Astrocyte (in vitro differentiated cells and primary cell): ENCODE data around the gene IL25.
"Not testable (repeated sequence)": the region's sequence is repeated elsewhere in the genome, so short reads cannot be mapped to it uniquely, and the experiment has no call there.

Experiments
- EZH2 ChIP-seq: IDR thresholded peaks from 2 replicates; pipeline ENCODE4 v1.6.1; 2012; ENCODE audit warnings: mild to moderate bottlenecking, low read length, inconsistent platforms; ENCODE audit not compliant: insufficient read depth
- TF ChIP-seq, protein P1 (sequence below): IDR thresholded peaks from 2 replicates; pipeline ENCODE4 v1.5.1; 2011; ENCODE audit warnings: low read depth, mild to moderate bottlenecking, inconsistent platforms, low read length, moderate library complexity; ENCODE audit not compliant: insufficient read depth

GRCh38 chr14:23417269-23417668 lies 44.7 kb downstream of the IL25 start:
- TF ChIP-seq, protein P1, sequence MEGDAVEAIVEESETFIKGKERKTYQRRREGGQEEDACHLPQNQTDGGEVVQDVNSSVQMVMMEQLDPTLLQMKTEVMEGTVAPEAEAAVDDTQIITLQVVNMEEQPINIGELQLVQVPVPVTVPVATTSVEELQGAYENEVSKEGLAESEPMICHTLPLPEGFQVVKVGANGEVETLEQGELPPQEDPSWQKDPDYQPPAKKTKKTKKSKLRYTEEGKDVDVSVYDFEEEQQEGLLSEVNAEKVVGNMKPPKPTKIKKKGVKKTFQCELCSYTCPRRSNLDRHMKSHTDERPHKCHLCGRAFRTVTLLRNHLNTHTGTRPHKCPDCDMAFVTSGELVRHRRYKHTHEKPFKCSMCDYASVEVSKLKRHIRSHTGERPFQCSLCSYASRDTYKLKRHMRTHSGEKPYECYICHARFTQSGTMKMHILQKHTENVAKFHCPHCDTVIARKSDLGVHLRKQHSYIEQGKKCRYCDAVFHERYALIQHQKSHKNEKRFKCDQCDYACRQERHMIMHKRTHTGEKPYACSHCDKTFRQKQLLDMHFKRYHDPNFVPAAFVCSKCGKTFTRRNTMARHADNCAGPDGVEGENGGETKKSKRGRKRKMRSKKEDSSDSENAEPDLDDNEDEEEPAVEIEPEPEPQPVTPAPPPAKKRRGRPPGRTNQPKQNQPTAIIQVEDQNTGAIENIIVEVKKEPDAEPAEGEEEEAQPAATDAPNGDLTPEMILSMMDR = not testable (repeated sequence)
- TF ChIP-seq EZH2 = not testable (repeated sequence)
